Activated T-cell treated with anti-CD3 and anti-CD28 coated beads, Interleukin-2, amount 50 U/mL, for 24 hours (primary cell): ENCODE measurements around the gene NAV2.

Source experiments
- DNase-seq: peaks from one replicate; pipeline ENCODE4 v3.0.0-alpha.2; 2020
- H3K27ac Mint-ChIP-seq: 2 replicates; pipeline ENCODE4 v1.8.0; 2020; ENCODE audit warnings: mild to moderate bottlenecking, mixed read lengths
- H3K27me3 Mint-ChIP-seq: 2 replicates; pipeline ENCODE4 v1.8.0; 2020; ENCODE audit warnings: mixed read lengths
- H3K36me3 Mint-ChIP-seq: 2 replicates; pipeline ENCODE4 v1.8.0; 2020; ENCODE audit warnings: low read depth, mixed read lengths
- H3K4me1 Mint-ChIP-seq: 2 replicates; pipeline ENCODE4 v1.8.0; 2020; ENCODE audit warnings: low read depth, mixed read lengths
- H3K4me3 Mint-ChIP-seq: 2 replicates; pipeline ENCODE4 v1.8.0; 2020; ENCODE audit warnings: mild to moderate bottlenecking, moderate library complexity, mixed read lengths
- H3K9me3 Mint-ChIP-seq: 2 replicates; pipeline ENCODE4 v1.8.0; 2020; ENCODE audit warnings: mixed read lengths

Gene NAV2

GRCh38 chr11:20033806-20034205 is 321.2 kb downstream of the NAV2 start:
- no peak for DNase-seq
- Mint-ChIP-seq H3K4me1 (peaks cover 10% of the 10 kb centered on the region), H3K36me3 (no peaks in the 10 kb centered on the region), H3K9me3 (no peaks in the 10 kb centered on the region), H3K27me3 (peaks cover 34% of the 10 kb centered on the region), H3K4me3 (no peak overlapping the region), H3K27ac (no peak overlapping the region)

GRCh38 chr11:20034941-20035340 is 322.3 kb downstream of the NAV2 start:
- H3K36me3 Mint-ChIP-seq: no peaks in the 10 kb centered on the region
- H3K27ac Mint-ChIP-seq: no peak overlapping the region
- H3K4me1 Mint-ChIP-seq: peaks cover 10% of the 10 kb centered on the region
- H3K9me3 Mint-ChIP-seq: no peaks in the 10 kb centered on the region
- DNase-seq: no peak
- no peak overlapping the region for H3K4me3 Mint-ChIP-seq
- H3K27me3 Mint-ChIP-seq: peaks cover 43% of the 10 kb centered on the region

- peaks cover 10% of the 10 kb centered on the region for H3K4me1 Mint-ChIP-seq
- no peak overlapping the region for H3K27ac Mint-ChIP-seq
- H3K9me3 Mint-ChIP-seq: no peaks in the 10 kb centered on the region
- no peaks in the 10 kb centered on the region for H3K36me3 Mint-ChIP-seq
- H3K4me3 Mint-ChIP-seq: no peak overlapping the region
- DNase-seq: no peak
- peaks cover 46% of the 10 kb centered on the region for H3K27me3 Mint-ChIP-seq
Measured at GRCh38 chr11:20035375-20035700, 322.7 kb downstream of the NAV2 start.

- peaks cover 50% of the 10 kb centered on the region for H3K27me3 Mint-ChIP-seq
- DNase-seq: no peak
Measured at GRCh38 chr11:20035701-20036601, 323.3 kb downstream of the NAV2 start.

GRCh38 chr11:20036626-20037335 is 324.1 kb downstream of the NAV2 start:
- no peak overlapping the region for H3K27ac Mint-ChIP-seq
- H3K27me3 Mint-ChIP-seq: peaks cover 42% of the 10 kb centered on the region
- H3K4me3 Mint-ChIP-seq: no peak overlapping the region
- H3K4me1 Mint-ChIP-seq: peaks cover 10% of the 10 kb centered on the region
- no peak for DNase-seq
- H3K36me3 Mint-ChIP-seq: no peaks in the 10 kb centered on the region
- H3K9me3 Mint-ChIP-seq: no peaks in the 10 kb centered on the region

More at GRCh38 chr11:20035701-20036601, 323.3 kb downstream of the NAV2 start:
- Mint-ChIP-seq H3K4me1 (peaks cover 10% of the 10 kb centered on the region), H3K27ac (no peak overlapping the region), H3K9me3 (no peaks in the 10 kb centered on the region), H3K36me3 (no peaks in the 10 kb centered on the region), H3K4me3 (no peak overlapping the region)

GRCh38 chr11:20037396-20038153 is 324.9 kb downstream of the NAV2 start:
- H3K4me1 Mint-ChIP-seq: peaks cover 10% of the 10 kb centered on the region
- H3K4me3 Mint-ChIP-seq: no peak overlapping the region
- no peaks in the 10 kb centered on the region for H3K36me3 Mint-ChIP-seq
- peaks cover 37% of the 10 kb centered on the region for H3K27me3 Mint-ChIP-seq
- no peak for DNase-seq
- no peaks in the 10 kb centered on the region for H3K9me3 Mint-ChIP-seq
- no peak overlapping the region for H3K27ac Mint-ChIP-seq

DNA sequence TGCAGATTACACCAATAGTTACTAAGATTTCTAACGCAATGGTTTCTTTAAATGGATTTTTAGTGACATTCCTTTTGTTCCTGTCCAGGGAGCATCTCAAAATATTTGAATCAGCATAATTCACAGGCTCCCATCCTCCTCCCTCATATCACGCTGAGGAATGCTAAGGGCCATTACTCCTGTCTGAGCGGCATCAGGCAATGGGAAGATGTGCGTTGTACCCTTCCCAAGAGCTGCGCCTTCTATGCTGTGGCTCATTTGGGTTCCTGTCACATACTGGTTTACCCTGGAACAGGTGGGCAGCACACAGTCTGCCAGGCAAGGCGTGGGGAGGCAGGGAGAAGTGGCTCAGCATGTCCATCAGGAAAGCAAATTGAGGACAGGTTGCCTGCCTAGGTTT is 325.8 kb downstream of the NAV2 start:
- Mint-ChIP-seq H3K36me3 (no peaks in the 10 kb centered on the region), H3K27me3 (peaks cover 36% of the 10 kb centered on the region), H3K9me3 (no peaks in the 10 kb centered on the region), H3K27ac (no peak overlapping the region), H3K4me1 (peaks cover 10% of the 10 kb centered on the region), H3K4me3 (no peak overlapping the region)
- DNase-seq: no peak

GRCh38 chr11:20038972-20039371 is 326.3 kb downstream of the NAV2 start:
- Mint-ChIP-seq H3K27me3 (peaks cover 34% of the 10 kb centered on the region), H3K27ac (no peak overlapping the region), H3K4me1 (peaks cover 10% of the 10 kb centered on the region), H3K36me3 (no peaks in the 10 kb centered on the region), H3K9me3 (no peaks in the 10 kb centered on the region), H3K4me3 (no peak overlapping the region)
- DNase-seq: no peak

GRCh38 chr11:20041499-20041898 is 328.9 kb downstream of the NAV2 start:
- peaks cover 24% of the 10 kb centered on the region for H3K27me3 Mint-ChIP-seq
- no peak overlapping the region for H3K27ac Mint-ChIP-seq
- no peak for DNase-seq
- H3K9me3 Mint-ChIP-seq: no peaks in the 10 kb centered on the region
- peaks cover 10% of the 10 kb centered on the region for H3K4me1 Mint-ChIP-seq
- no peak overlapping the region for H3K4me3 Mint-ChIP-seq
- no peaks in the 10 kb centered on the region for H3K36me3 Mint-ChIP-seq

- H3K27me3 Mint-ChIP-seq: peaks cover 21% of the 10 kb centered on the region
- no peak overlapping the region for H3K4me3 Mint-ChIP-seq
- no peak overlapping the region for H3K27ac Mint-ChIP-seq
- no peaks in the 10 kb centered on the region for H3K9me3 Mint-ChIP-seq
- DNase-seq: no peak
- no peaks in the 10 kb centered on the region for H3K36me3 Mint-ChIP-seq
- H3K4me1 Mint-ChIP-seq: peaks cover 7% of the 10 kb centered on the region
Measured at GRCh38 chr11:20042045-20042639, 329.5 kb downstream of the NAV2 start.

- no peaks in the 10 kb centered on the region for H3K9me3 Mint-ChIP-seq
- peaks cover 1% of the 10 kb centered on the region for H3K4me1 Mint-ChIP-seq
- no peak for DNase-seq
- H3K27me3 Mint-ChIP-seq: peaks cover 21% of the 10 kb centered on the region
- no peak overlapping the region for H3K27ac Mint-ChIP-seq
- no peaks in the 10 kb centered on the region for H3K36me3 Mint-ChIP-seq
- no peak overlapping the region for H3K4me3 Mint-ChIP-seq
Measured at GRCh38 chr11:20042811-20043341, 330.2 kb downstream of the NAV2 start.

DNA sequence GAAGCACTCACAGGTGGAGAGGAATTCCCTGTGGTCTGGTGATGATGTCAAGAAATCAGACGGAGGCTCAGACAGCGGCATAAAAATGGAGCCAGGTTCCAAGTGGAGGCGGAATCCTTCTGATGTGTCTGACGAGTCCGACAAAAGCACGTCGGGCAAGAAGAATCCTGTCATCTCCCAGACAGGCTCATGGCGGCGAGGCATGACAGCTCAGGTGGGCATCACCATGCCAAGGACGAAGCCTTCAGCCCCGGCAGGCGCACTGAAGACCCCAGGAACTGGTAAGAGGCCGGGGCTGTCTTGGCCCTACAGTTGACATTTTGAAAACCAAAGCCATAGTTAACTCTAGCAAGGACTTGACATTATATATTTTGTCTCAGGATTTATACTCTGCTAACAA is 331.4 kb downstream of the NAV2 start:
- H3K27me3 Mint-ChIP-seq: peaks cover 21% of the 10 kb centered on the region
- no peaks in the 10 kb centered on the region for H3K36me3 Mint-ChIP-seq
- no peak overlapping the region for H3K4me3 Mint-ChIP-seq
- no peaks in the 10 kb centered on the region for H3K9me3 Mint-ChIP-seq
- no peaks in the 10 kb centered on the region for H3K4me1 Mint-ChIP-seq
- no peak for DNase-seq
- H3K27ac Mint-ChIP-seq: no peak overlapping the region

DNA sequence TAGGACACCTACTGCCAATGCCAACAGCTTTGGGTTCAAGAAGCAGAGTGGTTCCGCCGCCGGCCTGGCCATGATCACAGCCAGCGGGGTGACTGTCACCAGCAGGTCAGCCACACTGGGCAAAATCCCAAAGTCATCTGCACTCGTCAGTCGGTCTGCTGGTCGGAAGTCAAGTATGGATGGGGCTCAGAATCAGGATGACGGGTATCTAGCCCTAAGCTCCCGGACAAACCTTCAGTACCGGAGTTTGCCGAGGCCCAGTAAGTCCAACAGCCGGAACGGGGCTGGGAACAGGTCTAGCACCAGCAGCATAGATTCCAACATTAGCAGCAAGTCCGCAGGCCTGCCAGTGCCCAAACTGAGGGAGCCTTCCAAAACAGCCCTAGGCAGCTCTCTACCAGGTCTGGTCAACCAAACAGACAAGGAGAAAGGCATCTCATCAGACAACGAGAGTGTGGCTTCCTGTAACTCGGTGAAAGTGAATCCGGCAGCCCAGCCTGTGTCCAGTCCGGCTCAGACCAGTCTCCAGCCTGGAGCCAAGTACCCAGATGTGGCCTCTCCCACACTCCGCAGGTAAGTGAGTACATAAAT is 332.6 kb downstream of the NAV2 start:
- no peaks in the 10 kb centered on the region for H3K4me1 Mint-ChIP-seq
- no peak for DNase-seq
- H3K4me3 Mint-ChIP-seq: no peak overlapping the region
- H3K9me3 Mint-ChIP-seq: no peaks in the 10 kb centered on the region
- H3K36me3 Mint-ChIP-seq: no peaks in the 10 kb centered on the region
- no peak overlapping the region for H3K27ac Mint-ChIP-seq
- H3K27me3 Mint-ChIP-seq: peaks cover 10% of the 10 kb centered on the region

DNA sequence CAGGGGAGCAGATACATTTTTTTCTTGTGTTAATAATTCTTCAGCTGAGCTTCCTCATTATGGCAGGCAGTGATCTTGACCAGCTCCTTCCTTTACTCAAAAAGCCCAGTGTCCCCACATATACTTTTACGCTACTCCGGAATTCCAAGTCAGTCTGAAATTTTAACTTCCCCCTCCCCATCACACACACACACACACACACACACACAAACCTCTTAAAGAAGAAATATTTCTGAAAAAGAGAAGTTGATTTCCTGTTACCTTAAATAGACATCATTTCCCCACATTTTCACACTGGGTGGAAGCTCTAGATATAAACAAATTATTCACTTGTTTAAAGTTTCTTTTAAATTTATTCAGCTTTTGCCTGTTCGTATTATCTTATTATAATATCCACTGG is 333.8 kb downstream of the NAV2 start:
- no peak overlapping the region for H3K27ac Mint-ChIP-seq
- no peaks in the 10 kb centered on the region for H3K9me3 Mint-ChIP-seq
- DNase-seq: no peak
- no peaks in the 10 kb centered on the region for H3K36me3 Mint-ChIP-seq
- no peaks in the 10 kb centered on the region for H3K4me1 Mint-ChIP-seq
- H3K27me3 Mint-ChIP-seq: peaks cover 4% of the 10 kb centered on the region
- H3K4me3 Mint-ChIP-seq: no peak overlapping the region
